Osteocyte (in vitro differentiated cells): Measurements from ENCODE around the gene NFIA. TPM values are rescaled to one million over a fixed set of nuclear protein-coding genes. Genes with fewer than 3 reads are reported as not detected.

Source experiments
- DNase-seq: peaks from one replicate; pipeline ENCODE4 v3.0.0; 2021; ENCODE audit warnings: mixed read lengths; ENCODE audit not compliant: unreplicated experiment; ENCODE audit errors: extremely low spot score
- H3K27ac Mint-ChIP-seq: one replicate; pipeline ENCODE4 v1.8.0; 2021; ENCODE audit warnings: mild to moderate bottlenecking, mixed read lengths; ENCODE audit not compliant: unreplicated experiment
- H3K27me3 Mint-ChIP-seq: one replicate; pipeline ENCODE4 v1.8.0; 2021; ENCODE audit warnings: mixed read lengths; ENCODE audit not compliant: unreplicated experiment
- H3K36me3 Mint-ChIP-seq: one replicate; pipeline ENCODE4 v1.8.0; 2021; ENCODE audit warnings: mixed read lengths; ENCODE audit not compliant: unreplicated experiment
- H3K4me1 Mint-ChIP-seq: one replicate; pipeline ENCODE4 v1.8.0; 2021; ENCODE audit warnings: mixed read lengths; ENCODE audit not compliant: unreplicated experiment
- H3K4me3 Mint-ChIP-seq: one replicate; pipeline ENCODE4 v1.8.0; 2021; ENCODE audit warnings: mild to moderate bottlenecking, moderate library complexity, mixed read lengths; ENCODE audit not compliant: unreplicated experiment
- H3K9me3 Mint-ChIP-seq: one replicate; pipeline ENCODE4 v1.8.0; 2021; ENCODE audit warnings: mixed read lengths; ENCODE audit not compliant: unreplicated experiment
- CTCF ChIP-seq: fragments of 200-600 bp; sonication (generic); IDR thresholded peaks from 2 replicates; pipeline ENCODE4 v1.5.0; 2021; ENCODE audit warnings: antibody characterized with exemption, mild to moderate bottlenecking, moderate library complexity
- total RNA-seq: library from RNA; stranded (reverse); gene quantifications from 2 replicates; pipeline ENCODE4 v1.2.1, GENCODE V29; 2021

The NFIA gene
- total RNA-seq, 1 donor from 2014 or later, result 46.7 TPM

GRCh38 chr1:61139775-61140549, 57.6 kb downstream of the NFIA start:
- TF ChIP-seq CTCF, result no peak
- Mint-ChIP-seq H3K4me1 (peaks cover 43% of the 10 kb centered on the region), H3K36me3 (peaks cover 8% of the 10 kb centered on the region), H3K4me3 (no peak overlapping the region), H3K27me3 (no peaks in the 10 kb centered on the region), H3K9me3 (no peaks in the 10 kb centered on the region), H3K27ac (peak overlapping the region; percentile 65)
- DNase-seq, result no peak

GRCh38 chr1:61140778-61141177, 58.4 kb downstream of the NFIA start:
- TF ChIP-seq CTCF, result no peak
- Mint-ChIP-seq H3K9me3 (no peaks in the 10 kb centered on the region), H3K27me3 (no peaks in the 10 kb centered on the region), H3K27ac (peak overlapping the region; percentile 77), H3K36me3 (peaks cover 9% of the 10 kb centered on the region), H3K4me3 (peak overlapping the region; percentile 3), H3K4me1 (peaks cover 43% of the 10 kb centered on the region)
- no peak for DNase-seq

- H3K4me3 Mint-ChIP-seq, result peak overlapping the region; percentile 3
- peaks cover 43% of the 10 kb centered on the region for H3K4me1 Mint-ChIP-seq
- no peaks in the 10 kb centered on the region for H3K27me3 Mint-ChIP-seq
- peaks cover 8% of the 10 kb centered on the region for H3K36me3 Mint-ChIP-seq
- TF ChIP-seq CTCF, result no peak
- no peaks in the 10 kb centered on the region for H3K9me3 Mint-ChIP-seq
- H3K27ac Mint-ChIP-seq, result peak overlapping the region; percentile 77
- no peak for DNase-seq
Measured at GRCh38 chr1:61141288-61142042, 59.1 kb downstream of the NFIA start.

GRCh38 chr1:61142043-61142440, 59.7 kb downstream of the NFIA start:
- Mint-ChIP-seq H3K9me3 (no peaks in the 10 kb centered on the region), H3K27me3 (no peaks in the 10 kb centered on the region), H3K27ac (peak overlapping the region; percentile 77), H3K4me1 (peaks cover 43% of the 10 kb centered on the region), H3K36me3 (peaks cover 7% of the 10 kb centered on the region), H3K4me3 (no peak overlapping the region)
- no peak for TF ChIP-seq CTCF
- no peak for DNase-seq
